Omental fat pad (tissue), 4 donors: Measurements from ENCODE around the gene SLC9A3. TPM values are rescaled to one million over a fixed set of nuclear protein-coding genes. Genes with fewer than 3 reads are reported as not detected.

Source experiments
- ATAC-seq: fragments of 150-250 bp; one replicate; pipeline ENCODE4 v1.9.1; 2016; ENCODE audit warnings: mild to moderate bottlenecking, moderate library complexity; ENCODE audit not compliant: low FRiP score
- DNase-seq: peaks from one replicate; pipeline ENCODE4 v3.0.0-alpha.2; 2019; ENCODE audit warnings: low spot score
- total RNA-seq, 4 donors: library from RNA; depleted of rRNA; stranded (reverse); fragments of >200 nt; gene quantifications; one replicate each; pipeline ENCODE4 v1.1.0, GENCODE V29; 2016
- TF ChIP-seq, protein P1 (sequence below), 3 donors: fragments of 450-650 bp; IDR thresholded peaks; one replicate each; pipeline ENCODE4 v1.5.1; 2016 to 2017; ENCODE audit warnings: antibody characterized with exemption in 3 of 3, mild to moderate bottlenecking in 3 of 3, moderate library complexity in 2 of 3

Gene SLC9A3
- 1 to 10 TPM; 1.0 to 4.3 (median 1.7) TPM for total RNA-seq

DNA sequence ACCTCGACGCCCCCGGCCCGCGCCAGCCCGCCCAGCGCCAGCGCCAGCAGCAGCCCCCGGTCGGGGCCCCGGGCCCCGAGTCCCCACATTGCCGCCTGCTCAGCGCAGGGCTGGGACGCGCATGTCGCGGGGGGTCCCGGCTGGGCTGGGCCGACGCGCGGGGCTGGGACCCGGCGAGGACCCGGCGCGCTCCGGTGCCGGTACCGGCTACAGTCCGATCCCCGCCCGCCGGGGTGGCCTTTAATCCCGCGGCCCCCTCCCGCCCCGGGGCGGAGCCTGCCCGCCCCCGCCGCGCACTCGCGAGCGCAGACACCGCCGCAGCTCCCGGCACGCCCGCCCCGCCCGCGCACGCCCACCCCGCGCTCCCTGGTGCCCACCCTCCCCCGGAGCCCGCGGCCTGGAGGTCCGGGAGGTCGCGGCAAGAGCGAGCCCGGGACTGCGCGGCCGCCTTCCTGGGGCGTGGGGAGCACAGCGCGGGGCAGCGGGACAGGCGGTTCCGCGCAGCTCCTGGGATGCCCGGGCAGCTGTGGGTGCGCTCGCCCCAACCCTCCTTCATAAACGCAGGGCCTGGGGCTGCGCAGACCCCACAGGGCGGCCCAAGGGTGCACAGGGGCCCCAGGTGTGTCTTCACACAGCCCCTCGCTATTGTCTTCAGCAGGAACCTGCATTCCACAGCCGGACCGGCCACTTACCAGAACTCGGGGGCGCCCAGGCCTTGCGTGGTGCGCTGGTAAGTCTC is at the start of gene SLC9A3:
Gene SLC9A3, minus strand, starts transcription at position 216 of the 739 bp plus-strand sequence.
- DNase-seq (no peak), ATAC-seq (no peak)
- TF ChIP-seq, protein P1, sequence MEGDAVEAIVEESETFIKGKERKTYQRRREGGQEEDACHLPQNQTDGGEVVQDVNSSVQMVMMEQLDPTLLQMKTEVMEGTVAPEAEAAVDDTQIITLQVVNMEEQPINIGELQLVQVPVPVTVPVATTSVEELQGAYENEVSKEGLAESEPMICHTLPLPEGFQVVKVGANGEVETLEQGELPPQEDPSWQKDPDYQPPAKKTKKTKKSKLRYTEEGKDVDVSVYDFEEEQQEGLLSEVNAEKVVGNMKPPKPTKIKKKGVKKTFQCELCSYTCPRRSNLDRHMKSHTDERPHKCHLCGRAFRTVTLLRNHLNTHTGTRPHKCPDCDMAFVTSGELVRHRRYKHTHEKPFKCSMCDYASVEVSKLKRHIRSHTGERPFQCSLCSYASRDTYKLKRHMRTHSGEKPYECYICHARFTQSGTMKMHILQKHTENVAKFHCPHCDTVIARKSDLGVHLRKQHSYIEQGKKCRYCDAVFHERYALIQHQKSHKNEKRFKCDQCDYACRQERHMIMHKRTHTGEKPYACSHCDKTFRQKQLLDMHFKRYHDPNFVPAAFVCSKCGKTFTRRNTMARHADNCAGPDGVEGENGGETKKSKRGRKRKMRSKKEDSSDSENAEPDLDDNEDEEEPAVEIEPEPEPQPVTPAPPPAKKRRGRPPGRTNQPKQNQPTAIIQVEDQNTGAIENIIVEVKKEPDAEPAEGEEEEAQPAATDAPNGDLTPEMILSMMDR (IDR thresholded peaks at IDR 0.05): no peak

DNA sequence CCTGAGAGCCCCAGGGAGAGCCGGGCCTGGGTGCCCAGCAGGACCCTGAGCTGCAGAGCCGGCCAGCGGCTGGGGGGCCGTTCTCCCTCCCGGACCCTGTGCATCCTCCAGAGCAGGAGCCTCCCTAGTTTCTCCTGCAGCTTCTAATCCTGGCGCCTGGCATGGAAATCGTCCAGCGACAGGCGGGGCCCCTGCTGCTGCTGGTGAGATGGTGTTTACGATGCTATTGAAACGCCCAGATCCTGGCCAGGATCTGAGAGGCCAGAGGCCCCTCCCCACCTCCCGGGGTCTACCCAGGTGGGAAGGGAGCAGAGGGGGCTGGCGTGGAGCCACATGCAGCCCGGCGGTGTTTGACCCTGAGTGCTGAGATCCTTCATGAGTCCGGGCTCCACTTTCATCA is 49.7 kb upstream of the SLC9A3 start:
- DNase-seq (no peak), ATAC-seq (no peak)
- TF ChIP-seq, protein P1 (IDR thresholded peaks at IDR 0.05): no peak

GRCh38 chr5:573206-573605 is 49.0 kb upstream of the SLC9A3 start:
- no peak for DNase-seq

DNA sequence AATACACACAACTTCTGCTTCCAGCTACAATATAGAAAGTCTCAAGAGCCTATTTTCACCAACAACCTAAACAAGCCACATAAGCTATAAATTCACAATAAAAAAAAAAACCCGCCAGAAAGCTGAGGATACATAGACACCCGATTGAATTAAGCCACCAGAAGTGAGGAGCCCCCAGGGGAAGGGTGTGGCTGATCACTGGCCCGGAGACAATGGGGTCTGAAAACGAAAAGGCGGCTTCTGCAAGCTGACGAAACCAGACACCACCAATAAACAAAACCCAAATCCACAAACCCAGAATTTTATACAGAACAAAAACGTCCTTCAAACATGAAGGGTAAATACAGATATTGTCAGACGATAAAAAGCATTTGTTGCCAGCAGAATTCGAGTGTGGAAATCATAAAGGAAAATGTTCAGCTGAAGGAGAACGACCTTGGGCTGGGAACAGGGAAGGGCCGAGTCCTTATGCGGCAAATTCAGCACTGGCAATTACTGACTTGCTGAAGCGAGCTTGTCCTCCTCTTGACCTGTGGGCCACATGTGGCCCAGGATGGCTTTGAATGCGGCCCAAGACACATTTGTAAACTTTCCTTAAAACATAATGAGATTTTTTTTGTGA is 48.3 kb upstream of the SLC9A3 start:
- TF ChIP-seq, protein P1 (IDR thresholded peaks at IDR 0.05): no peak
- no peak for ATAC-seq
- no peak for DNase-seq

More at GRCh38 chr5:573206-573605, 49.0 kb upstream of the SLC9A3 start:
- ATAC-seq: no peak
- TF ChIP-seq, protein P1 (IDR thresholded peaks at IDR 0.05): no peak

- no peak for DNase-seq
- ATAC-seq: no peak
- TF ChIP-seq, protein P1 (IDR thresholded peaks at IDR 0.05): no peak
These were observed 47.5 kb upstream of the SLC9A3 start for GRCh38 chr5:571791-572190.

GRCh38 chr5:570886-571285 is 46.6 kb upstream of the SLC9A3 start:
- DNase-seq: no peak
- ATAC-seq: no peak
- TF ChIP-seq, protein P1 (IDR thresholded peaks at IDR 0.05): no peak

- ATAC-seq (no peak), DNase-seq (no peak)
- TF ChIP-seq, protein P1 (IDR thresholded peaks at IDR 0.05): no peak
These were observed 46.2 kb upstream of the SLC9A3 start for GRCh38 chr5:570446-570845.
